GM10266 (cell line): ENCODE measurements around the gene ITM2C.
A peak's percentile ranks its signal among the peaks of the same experiment; 100 is the strongest.

ENCODE experiments used
- DNase-seq: peaks from one replicate; pipeline ENCODE4 v3.0.0; 2012; ENCODE audit errors: extremely low spot score
- TF ChIP-seq, protein P1 (sequence below): IDR thresholded peaks from 2 replicates; pipeline ENCODE4 v1.5.1; 2012; ENCODE audit warnings: mild to moderate bottlenecking, low read depth; ENCODE audit not compliant: control insufficient read depth, insufficient read depth; ENCODE audit errors: missing control alignments

Gene ITM2C, protein sequence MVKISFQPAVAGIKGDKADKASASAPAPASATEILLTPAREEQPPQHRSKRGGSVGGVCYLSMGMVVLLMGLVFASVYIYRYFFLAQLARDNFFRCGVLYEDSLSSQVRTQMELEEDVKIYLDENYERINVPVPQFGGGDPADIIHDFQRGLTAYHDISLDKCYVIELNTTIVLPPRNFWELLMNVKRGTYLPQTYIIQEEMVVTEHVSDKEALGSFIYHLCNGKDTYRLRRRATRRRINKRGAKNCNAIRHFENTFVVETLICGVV

DNA sequence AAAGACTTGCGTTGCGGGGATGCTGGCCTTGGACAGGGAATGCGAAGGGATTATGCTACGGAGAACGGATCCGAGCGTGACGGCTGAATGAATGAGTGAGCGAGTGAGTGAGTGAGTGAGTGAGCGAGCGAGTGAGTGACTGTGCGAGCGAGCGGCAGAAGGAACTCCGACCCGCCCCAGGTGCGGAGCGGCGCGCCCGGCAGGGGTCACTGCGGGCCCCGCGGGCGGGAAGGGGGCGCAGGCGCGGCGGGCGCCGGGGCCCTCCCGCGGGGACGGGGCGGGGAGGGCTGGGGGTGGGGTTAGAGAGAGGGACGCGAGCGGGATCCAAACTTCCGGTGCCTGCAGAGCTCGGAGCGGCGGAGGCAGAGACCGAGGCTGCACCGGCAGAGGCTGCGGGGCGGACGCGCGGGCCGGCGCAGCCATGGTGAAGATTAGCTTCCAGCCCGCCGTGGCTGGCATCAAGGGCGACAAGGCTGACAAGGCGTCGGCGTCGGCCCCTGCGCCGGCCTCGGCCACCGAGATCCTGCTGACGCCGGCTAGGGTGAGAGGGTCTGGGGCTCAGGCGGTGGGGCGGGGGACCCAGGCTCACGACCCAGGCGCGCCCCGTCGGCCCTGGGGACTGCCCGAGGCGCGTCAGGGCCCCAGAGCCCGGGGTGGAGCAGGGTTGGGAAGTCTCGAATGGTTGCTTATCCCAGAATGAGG lies at the start of gene ITM2C:
TSS of gene ITM2C (plus strand) at position 338 of the 702 bp plus-strand sequence. CDS start at position 422, 84 bp downstream.
- TF ChIP-seq, protein P1, sequence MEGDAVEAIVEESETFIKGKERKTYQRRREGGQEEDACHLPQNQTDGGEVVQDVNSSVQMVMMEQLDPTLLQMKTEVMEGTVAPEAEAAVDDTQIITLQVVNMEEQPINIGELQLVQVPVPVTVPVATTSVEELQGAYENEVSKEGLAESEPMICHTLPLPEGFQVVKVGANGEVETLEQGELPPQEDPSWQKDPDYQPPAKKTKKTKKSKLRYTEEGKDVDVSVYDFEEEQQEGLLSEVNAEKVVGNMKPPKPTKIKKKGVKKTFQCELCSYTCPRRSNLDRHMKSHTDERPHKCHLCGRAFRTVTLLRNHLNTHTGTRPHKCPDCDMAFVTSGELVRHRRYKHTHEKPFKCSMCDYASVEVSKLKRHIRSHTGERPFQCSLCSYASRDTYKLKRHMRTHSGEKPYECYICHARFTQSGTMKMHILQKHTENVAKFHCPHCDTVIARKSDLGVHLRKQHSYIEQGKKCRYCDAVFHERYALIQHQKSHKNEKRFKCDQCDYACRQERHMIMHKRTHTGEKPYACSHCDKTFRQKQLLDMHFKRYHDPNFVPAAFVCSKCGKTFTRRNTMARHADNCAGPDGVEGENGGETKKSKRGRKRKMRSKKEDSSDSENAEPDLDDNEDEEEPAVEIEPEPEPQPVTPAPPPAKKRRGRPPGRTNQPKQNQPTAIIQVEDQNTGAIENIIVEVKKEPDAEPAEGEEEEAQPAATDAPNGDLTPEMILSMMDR = peak; percentile 75
- peak; percentile 91 for DNase-seq

DNA sequence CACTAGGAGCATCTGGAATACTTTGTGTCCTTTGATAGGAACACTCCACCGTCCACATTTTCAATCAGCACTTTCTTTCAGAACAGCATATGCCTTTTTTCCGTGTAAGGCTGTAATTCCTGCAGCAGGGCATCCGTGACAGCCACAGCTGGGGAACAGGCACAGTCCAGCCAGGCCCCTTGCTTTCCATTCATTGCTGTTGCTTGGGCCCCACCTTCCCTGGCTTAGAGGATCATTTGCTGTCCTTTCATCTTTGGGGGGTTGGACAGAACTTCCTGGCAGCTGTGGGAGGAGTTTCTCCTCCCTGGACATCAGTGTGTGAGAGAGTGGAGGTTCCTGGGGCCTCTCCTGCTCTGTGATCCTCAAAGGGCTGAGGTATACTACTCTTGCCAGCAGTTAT lies 49.7 kb upstream of the ITM2C start:
- no peak for DNase-seq
- TF ChIP-seq, protein P1 = no peak

GRCh38 chr2:230816735-230817134 lies 48.0 kb upstream of the ITM2C start:
- TF ChIP-seq, protein P1 = no peak
- no peak for DNase-seq

- TF ChIP-seq, protein P1 = no peak
- DNase-seq = no peak
Measured at GRCh38 chr2:230819433-230819832, 45.3 kb upstream of the ITM2C start.

DNA sequence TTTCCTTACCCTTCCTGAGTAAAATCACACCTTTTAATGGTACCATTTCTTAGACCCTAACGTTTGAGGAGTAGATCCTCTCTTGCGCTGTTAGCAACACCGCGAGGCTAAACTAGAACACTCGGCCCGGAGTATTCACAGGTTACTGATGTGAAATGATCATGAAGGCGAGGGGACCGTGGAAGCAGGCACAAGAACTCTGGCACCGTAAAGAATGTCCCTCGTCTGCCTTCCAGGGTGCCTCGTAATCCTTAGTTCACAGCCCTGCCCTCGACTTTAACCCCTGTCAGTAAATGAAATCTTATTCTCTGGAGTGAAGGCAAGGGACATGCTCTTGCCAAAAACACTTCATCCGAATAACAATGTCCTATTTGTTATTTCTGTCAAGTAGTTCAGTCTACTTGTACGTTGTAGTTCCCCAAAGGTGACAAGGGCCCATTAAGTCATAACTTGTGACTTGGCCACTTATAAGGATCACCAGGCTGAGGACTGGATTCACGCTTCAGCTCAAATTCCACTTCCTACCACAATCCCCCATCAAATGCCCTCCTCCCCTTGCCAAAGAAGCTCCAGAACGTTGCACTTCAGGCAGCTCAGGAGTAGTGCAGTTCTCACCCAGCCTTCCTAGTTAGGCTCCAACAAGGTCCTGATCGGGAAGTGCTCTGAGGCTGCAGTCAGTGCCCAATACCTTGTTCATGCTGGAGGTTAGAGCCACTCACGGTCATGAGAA lies 43.3 kb upstream of the ITM2C start:
- TF ChIP-seq, protein P1 = no peak
- no peak for DNase-seq

- TF ChIP-seq, protein P1 = no peak
Measured at GRCh38 chr2:230821991-230822520, 42.7 kb upstream of the ITM2C start.

More at GRCh38 chr2:230821991-230822520, 42.7 kb upstream of the ITM2C start:
- no peak for DNase-seq
